H9 (cell line): ENCODE results near the gene DCAF8. TPM values are rescaled to one million over a fixed set of nuclear protein-coding genes. Genes with fewer than 3 reads are reported as not detected.
A peak's percentile ranks its signal among the peaks of the same experiment; 100 is the strongest.

Experiments
- DNase-seq: peaks from one replicate; pipeline ENCODE4 v3.0.0-alpha.2; 2017
- H2AFZ ChIP-seq: one replicate; pipeline ENCODE4 v1.6.1; 2013; ENCODE audit warnings: mild to moderate bottlenecking, low read length, control low read depth, moderate library complexity
- H2AK5ac ChIP-seq: 2 replicates; pipeline ENCODE4 v1.6.1; 2013; ENCODE audit warnings: low read length, control low read depth, mixed read lengths; ENCODE audit not compliant: insufficient read length
- H2BK120ac ChIP-seq: one replicate; pipeline ENCODE4 v1.6.1; 2013; ENCODE audit warnings: low read depth, mild to moderate bottlenecking, low read length, control low read depth, inconsistent platforms; ENCODE audit not compliant: poor library complexity, severe bottlenecking
- H2BK12ac ChIP-seq: 2 replicates; pipeline ENCODE4 v1.6.1; 2013; ENCODE audit warnings: low read length, control low read depth, mixed read lengths, low read depth; ENCODE audit not compliant: insufficient read length
- H2BK15ac ChIP-seq: 2 replicates; pipeline ENCODE4 v1.6.1; 2013; ENCODE audit warnings: low read depth, low read length, control low read depth
- H2BK20ac ChIP-seq: one replicate; pipeline ENCODE4 v1.6.1; 2013; ENCODE audit warnings: low read depth, mild to moderate bottlenecking, low read length, control low read depth, inconsistent platforms; ENCODE audit not compliant: poor library complexity, severe bottlenecking
- H2BK5ac ChIP-seq: 2 replicates; pipeline ENCODE4 v1.6.1; 2013; ENCODE audit warnings: low read length, control low read depth, mixed read lengths; ENCODE audit not compliant: insufficient read length
- H3K14ac ChIP-seq: 2 replicates; pipeline ENCODE4 v1.6.1; 2013; ENCODE audit warnings: low read length, control low read depth; ENCODE audit not compliant: insufficient read depth
- H3K18ac ChIP-seq: 2 replicates; pipeline ENCODE4 v1.6.1; 2013; ENCODE audit warnings: low read depth, mild to moderate bottlenecking, mixed read lengths, low read length, control low read depth; ENCODE audit not compliant: insufficient read length
- H3K23ac ChIP-seq: 2 replicates; pipeline ENCODE4 v1.6.1; 2013; ENCODE audit warnings: low read length, control low read depth, mixed read lengths, low read depth; ENCODE audit not compliant: insufficient read length
- H3K23me2 ChIP-seq: 2 replicates; pipeline ENCODE4 v1.6.1; 2013; ENCODE audit warnings: low read depth, mild to moderate bottlenecking, mixed read lengths, low read length, control low read depth; ENCODE audit not compliant: insufficient read length, poor library complexity, severe bottlenecking
- H3K27ac ChIP-seq: 2 replicates; pipeline ENCODE4 v1.5.1; 2013; ENCODE audit warnings: low read length, control low read depth, mixed read lengths, low read depth; ENCODE audit not compliant: insufficient read length
- H3K27me3 ChIP-seq: 2 replicates; pipeline ENCODE4 v1.6.1; 2013; ENCODE audit warnings: low read length, control low read depth, inconsistent platforms; ENCODE audit not compliant: insufficient read depth
- H3K4ac ChIP-seq: 2 replicates; pipeline ENCODE4 v1.6.1; 2013; ENCODE audit warnings: low read depth, mild to moderate bottlenecking, control low read depth, inconsistent platforms, low read length, moderate library complexity
- H3K4me1 ChIP-seq: 2 replicates; pipeline ENCODE4 v1.6.1; 2013; ENCODE audit warnings: low read length, control low read depth, inconsistent platforms; ENCODE audit not compliant: insufficient read depth
- H3K4me2 ChIP-seq: 2 replicates; pipeline ENCODE4 v1.6.1; 2013; ENCODE audit warnings: low read length, control low read depth, mixed read lengths; ENCODE audit not compliant: insufficient read length, insufficient read depth
- H3K56ac ChIP-seq: 2 replicates; pipeline ENCODE4 v1.6.1; 2013; ENCODE audit warnings: low read depth, mild to moderate bottlenecking, mixed read lengths, low read length, control low read depth; ENCODE audit not compliant: insufficient read length
- H3K79me1 ChIP-seq: 2 replicates; pipeline ENCODE4 v1.6.1; 2013; ENCODE audit warnings: low read depth, mild to moderate bottlenecking, moderate library complexity, low read length, control low read depth, inconsistent platforms; ENCODE audit not compliant: insufficient read depth, poor library complexity, severe bottlenecking
- H3K79me2 ChIP-seq: 2 replicates; pipeline ENCODE4 v1.6.1; 2013; ENCODE audit warnings: low read length, control low read depth, inconsistent platforms; ENCODE audit not compliant: insufficient read depth
- H3K9ac ChIP-seq: 2 replicates; pipeline ENCODE4 v1.6.1; 2013; ENCODE audit warnings: low read length, control low read depth, mixed read lengths; ENCODE audit not compliant: insufficient read length; ENCODE audit errors: extremely low read depth
- H3K9me3 ChIP-seq: one replicate; pipeline ENCODE4 v1.6.1; 2013; ENCODE audit warnings: low read depth, low read length, inconsistent platforms; ENCODE audit not compliant: control insufficient read depth
- H3T11ph ChIP-seq: one replicate; pipeline ENCODE4 v1.6.1; 2013; ENCODE audit warnings: mild to moderate bottlenecking, low read length, control low read depth, inconsistent platforms
- H4K20me1 ChIP-seq: one replicate; pipeline ENCODE4 v1.6.1; 2013; ENCODE audit not compliant: control insufficient read depth, insufficient read length, insufficient read depth
- H4K5ac ChIP-seq: 2 replicates; pipeline ENCODE4 v1.6.1; 2013; ENCODE audit warnings: low read depth, mild to moderate bottlenecking, mixed read lengths, low read length, control low read depth; ENCODE audit not compliant: insufficient read length
- H4K8ac ChIP-seq: replicated peaks from 2 replicates; pipeline ENCODE4 v1.6.1; 2013; ENCODE audit warnings: low read length, control low read depth, mixed read lengths, low read depth; ENCODE audit not compliant: insufficient read length
- H4K91ac ChIP-seq: 2 replicates; pipeline ENCODE4 v1.6.1; 2013; ENCODE audit warnings: low read depth, mild to moderate bottlenecking, moderate library complexity, mixed read lengths, low read length, control low read depth; ENCODE audit not compliant: insufficient read length
- H3K27ac Mint-ChIP-seq, 3 experiments: 2 replicates in 2 of 3; 3 replicates in 1 of 3; pipeline ENCODE4 v1.8.0; 2020 to 2021; ENCODE audit warnings: mixed read lengths in 3 of 3, mild to moderate bottlenecking in 1 of 3, moderate library complexity in 1 of 3
- H3K27me3 Mint-ChIP-seq: 2 replicates; pipeline ENCODE4 v1.8.0; 2021; ENCODE audit warnings: low read depth, mild to moderate bottlenecking, moderate library complexity, mixed read lengths
- H3K36me3 Mint-ChIP-seq, 3 experiments: 2 replicates in 2 of 3; 3 replicates in 1 of 3; pipeline ENCODE4 v1.8.0; 2020 to 2021; ENCODE audit warnings: low read depth in 3 of 3, mixed read lengths in 3 of 3; ENCODE audit not compliant: insufficient read depth in 1 of 3
- H3K4me1 Mint-ChIP-seq, 2 experiments: 2 replicates each; pipeline ENCODE4 v1.8.0; 2020; ENCODE audit warnings: mixed read lengths in 2 of 2
- H3K4me3 Mint-ChIP-seq, 2 experiments: 2 replicates in 1 of 2; 3 replicates in 1 of 2; pipeline ENCODE4 v1.8.0; 2020 to 2021; ENCODE audit warnings: mild to moderate bottlenecking in 2 of 2, mixed read lengths in 2 of 2, moderate library complexity in 1 of 2
- H3K9me3 Mint-ChIP-seq, 2 experiments: 2 replicates in 1 of 2; 3 replicates in 1 of 2; pipeline ENCODE4 v1.8.0; 2020; ENCODE audit warnings: mild to moderate bottlenecking in 2 of 2, mixed read lengths in 2 of 2, moderate library complexity in 1 of 2
- WGBS: extraction: QIAGEN DNeasy Blood & Tissue Kit; methylation state at CpG from one replicate; pipeline ENCODE4 v1.1.7; 2013; ENCODE audit warnings: missing lambda C conversion rate, low lambda C conversion rate, mixed read lengths; ENCODE audit not compliant: insufficient read length; ENCODE audit errors: extremely low coverage; 5-methylcytosine and 5-hydroxymethylcytosine counted together
- total RNA-seq: library from RNA; stranded (reverse); gene quantifications from 2 replicates; pipeline ENCODE4 v1.2.1, GENCODE V29; 2021
- TF ChIP-seq, protein P1 (sequence below): fragments of 200-600 bp; sonication (generic); conservative IDR thresholded peaks from 3 replicates; pipeline ENCODE4 v1.8.0; 2021; ENCODE audit warnings: antibody characterized with exemption, mild to moderate bottlenecking

DCAF8 gene
- total RNA-seq, 1 experiment from 2014 or later: 106 TPM

DNA sequence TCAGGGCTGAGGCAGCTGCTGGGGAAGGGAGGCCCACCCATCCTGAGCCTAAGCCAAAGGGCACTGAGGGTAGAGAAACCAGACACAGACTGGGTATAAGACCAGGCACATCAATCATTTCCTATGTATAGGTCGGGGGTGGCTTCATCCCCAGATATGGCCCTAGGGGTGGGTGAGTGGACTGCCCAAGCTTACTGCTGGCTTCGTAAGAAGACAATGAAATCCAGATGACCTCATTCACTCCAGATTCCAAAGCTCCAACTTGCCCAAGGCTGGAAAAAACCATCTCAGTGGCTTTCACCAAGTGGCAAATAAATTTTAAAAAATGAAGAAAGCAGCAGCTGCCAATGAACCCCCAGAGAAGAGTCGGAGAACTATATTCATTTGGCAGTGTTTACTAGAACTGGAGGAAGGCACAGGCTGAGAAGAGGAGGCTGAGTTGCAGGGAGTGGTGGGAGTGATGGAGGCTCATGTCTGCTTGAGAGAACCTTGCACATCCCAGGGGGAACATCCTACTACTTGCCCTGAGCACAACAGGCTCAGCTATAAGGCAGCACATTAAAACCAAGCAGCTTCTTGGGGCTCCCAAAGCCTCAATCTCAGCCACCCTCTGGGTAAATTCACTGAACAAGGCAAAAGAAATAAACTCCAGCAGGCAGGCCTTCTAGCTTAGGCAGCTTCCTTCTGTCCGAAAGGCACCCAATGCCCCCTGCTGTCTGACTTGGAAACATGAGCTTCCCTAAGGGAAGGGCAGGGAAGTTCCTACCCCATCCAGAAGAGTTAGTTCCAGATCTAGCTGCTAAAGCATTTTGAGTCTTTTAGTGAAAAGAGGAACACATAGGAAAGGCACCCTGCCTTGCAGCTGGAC lies 43.1 kb downstream of the DCAF8 start:
- Histone ChIP-seq H3K9ac (no peak overlapping the region), H3K4ac (no peak overlapping the region), H3K4me2 (no peak overlapping the region), H2BK120ac (no peak overlapping the region), H3K9me3 (no peaks in the 10 kb centered on the region), H2BK20ac (no peak overlapping the region), H3K27ac (no peak overlapping the region), H4K8ac (no peak overlapping the region), H3K23me2 (no peaks in the 10 kb centered on the region), H3K79me1 (no peaks in the 10 kb centered on the region), H3K23ac (no peak overlapping the region), H2BK5ac (no peak overlapping the region), H3K4me1 (no peaks in the 10 kb centered on the region), H4K20me1 (no peaks in the 10 kb centered on the region), H3T11ph (no peak overlapping the region), H2BK12ac (no peak overlapping the region), H2AFZ (no peak overlapping the region), H3K56ac (no peak overlapping the region), H2BK15ac (no peak overlapping the region), H2AK5ac (no peak overlapping the region), H3K14ac (no peak overlapping the region), H3K18ac (no peak overlapping the region), H4K91ac (no peak overlapping the region), H3K79me2 (no peaks in the 10 kb centered on the region), H4K5ac (no peak overlapping the region), H3K27me3 (no peaks in the 10 kb centered on the region)
- Mint-ChIP-seq H3K36me3 (peaks cover 18 to 90% (median 61%) of the 10 kb centered on the region in 3 experiments; a peak in 6 of 7 replicates), H3K27me3 (no peaks in the 10 kb centered on the region), H3K9me3 (no peaks in the 10 kb centered on the region), H3K27ac (peak overlapping the region in 1 of 3 experiments; percentile 35; a peak in 3 of 7 replicates), H3K4me1 (peaks cover 15 to 17% of the 10 kb centered on the region in 2 experiments), H3K4me3 (no peak overlapping the region)
- TF ChIP-seq, protein P1, sequence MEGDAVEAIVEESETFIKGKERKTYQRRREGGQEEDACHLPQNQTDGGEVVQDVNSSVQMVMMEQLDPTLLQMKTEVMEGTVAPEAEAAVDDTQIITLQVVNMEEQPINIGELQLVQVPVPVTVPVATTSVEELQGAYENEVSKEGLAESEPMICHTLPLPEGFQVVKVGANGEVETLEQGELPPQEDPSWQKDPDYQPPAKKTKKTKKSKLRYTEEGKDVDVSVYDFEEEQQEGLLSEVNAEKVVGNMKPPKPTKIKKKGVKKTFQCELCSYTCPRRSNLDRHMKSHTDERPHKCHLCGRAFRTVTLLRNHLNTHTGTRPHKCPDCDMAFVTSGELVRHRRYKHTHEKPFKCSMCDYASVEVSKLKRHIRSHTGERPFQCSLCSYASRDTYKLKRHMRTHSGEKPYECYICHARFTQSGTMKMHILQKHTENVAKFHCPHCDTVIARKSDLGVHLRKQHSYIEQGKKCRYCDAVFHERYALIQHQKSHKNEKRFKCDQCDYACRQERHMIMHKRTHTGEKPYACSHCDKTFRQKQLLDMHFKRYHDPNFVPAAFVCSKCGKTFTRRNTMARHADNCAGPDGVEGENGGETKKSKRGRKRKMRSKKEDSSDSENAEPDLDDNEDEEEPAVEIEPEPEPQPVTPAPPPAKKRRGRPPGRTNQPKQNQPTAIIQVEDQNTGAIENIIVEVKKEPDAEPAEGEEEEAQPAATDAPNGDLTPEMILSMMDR: peak; percentile 62; the same call in 2 of the 3 replicates
- WGBS: no CpG with 5 or more reads among the region's 4 CpGs
- DNase-seq: peak; percentile 67
